ENCODE data around the gene OGA.

GRCh38 chr10:101767600-101767945 lies 50.7 kb downstream of the OGA start:
- TF ChIP-seq CTCF (IDR thresholded peaks at IDR 0.05; ENCODE audit: insufficient read depth, low read depth, low read length) = no peak
- TF ChIP-seq EZH2 (IDR thresholded peaks at IDR 0.05; ENCODE audit: insufficient read depth, low read length) = no peak
